ENCODE measurements around the gene MAPRE2.
"Not testable (repeated sequence)": the region's sequence is repeated elsewhere in the genome, so short reads cannot be mapped to it uniquely, and the experiment has no call there.

The MAPRE2 gene

DNA sequence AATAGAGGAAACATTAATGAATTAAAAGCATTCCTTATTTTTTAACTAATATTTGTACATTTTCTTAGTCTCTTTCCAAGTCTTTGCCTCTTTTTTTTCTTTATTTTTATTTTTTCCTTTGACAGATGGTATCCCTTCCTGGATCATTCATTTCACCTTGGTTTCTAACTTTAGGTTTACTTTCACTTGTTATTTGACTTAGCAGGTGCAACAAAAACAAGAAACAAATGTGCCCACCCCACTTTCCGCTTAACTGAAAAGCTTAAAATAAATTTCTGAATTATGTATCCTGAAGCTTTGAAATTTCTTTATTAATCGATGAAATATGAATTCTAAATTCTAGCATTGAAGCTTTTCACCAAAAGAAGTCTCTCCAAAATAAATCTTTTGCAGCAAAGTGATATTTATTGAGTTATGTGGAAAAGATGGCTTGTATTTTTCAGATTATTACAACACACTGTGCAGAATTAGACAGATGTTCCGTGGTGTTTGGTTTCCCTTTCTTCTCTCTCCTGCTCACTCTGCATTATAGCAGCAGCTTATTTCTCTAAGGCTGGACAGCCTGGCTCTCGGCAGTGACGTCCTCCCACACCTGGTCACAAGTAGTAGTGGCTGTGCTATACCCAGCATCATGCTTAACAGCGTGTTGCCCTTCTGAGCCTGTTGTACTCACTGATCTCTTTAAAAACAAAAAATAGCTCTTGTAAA is 100.5 kb downstream of the MAPRE2 start:
- in situ Hi-C loops (cut with MboI; ENCODE audit: low sequenced_read_pairs) = no loop called here

GRCh38 chr18:35142275-35142615 is 101.0 kb downstream of the MAPRE2 start:
- in situ Hi-C loops (cut with MboI; ENCODE audit: low sequenced_read_pairs) = no loop called here

DNA sequence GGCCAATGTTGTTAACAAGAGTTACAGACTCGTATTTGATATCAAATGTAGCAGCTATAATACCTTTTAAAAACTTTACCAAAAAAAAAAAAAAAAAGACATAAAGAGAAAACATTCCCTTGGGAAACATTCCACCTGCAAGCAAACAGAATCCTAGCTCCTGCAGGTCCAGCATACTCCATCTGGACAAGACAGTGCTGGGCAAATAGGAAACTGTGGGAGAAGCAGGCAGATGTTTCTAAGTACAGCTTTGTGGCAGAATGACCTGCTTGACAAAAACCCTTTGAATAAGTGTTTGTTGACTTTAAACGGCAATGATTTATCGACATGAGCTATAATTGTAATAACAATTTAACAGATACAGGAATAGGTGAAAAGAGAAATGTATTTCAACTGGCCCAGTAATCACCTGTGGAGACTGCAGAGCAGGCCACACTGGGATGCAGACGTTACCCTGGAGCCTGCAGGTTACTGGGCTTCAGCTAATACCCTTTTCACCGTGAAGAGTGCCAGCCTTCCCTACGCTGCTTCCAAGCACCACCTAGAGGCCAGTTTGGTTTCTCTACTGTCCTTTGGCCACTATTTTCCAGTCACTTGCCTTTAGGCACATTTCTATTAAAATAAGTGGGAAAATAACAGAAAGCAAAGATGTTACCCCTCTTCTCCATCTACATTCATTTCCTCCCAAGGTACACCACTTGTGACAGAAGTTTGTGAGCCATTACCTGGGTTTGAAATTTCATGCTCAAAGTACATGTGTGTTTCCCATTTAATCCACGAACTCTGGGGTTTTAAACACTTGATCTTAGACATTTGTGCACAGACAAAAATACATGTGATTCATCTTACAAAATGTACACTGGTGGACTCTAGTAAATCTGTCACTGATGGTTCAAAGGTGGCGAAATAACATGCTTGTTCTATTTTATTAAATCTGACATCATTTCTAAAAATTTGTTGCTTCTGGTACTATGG is 102.7 kb downstream of the MAPRE2 start:
- in situ Hi-C loops (cut with MboI; ENCODE audit: low sequenced_read_pairs) = no loop called here

- in situ Hi-C loops (cut with MboI; ENCODE audit: low sequenced_read_pairs) = no loop called here
Observed at GRCh38 chr18:35144698-35145097, 103.5 kb downstream of the MAPRE2 start.

DNA sequence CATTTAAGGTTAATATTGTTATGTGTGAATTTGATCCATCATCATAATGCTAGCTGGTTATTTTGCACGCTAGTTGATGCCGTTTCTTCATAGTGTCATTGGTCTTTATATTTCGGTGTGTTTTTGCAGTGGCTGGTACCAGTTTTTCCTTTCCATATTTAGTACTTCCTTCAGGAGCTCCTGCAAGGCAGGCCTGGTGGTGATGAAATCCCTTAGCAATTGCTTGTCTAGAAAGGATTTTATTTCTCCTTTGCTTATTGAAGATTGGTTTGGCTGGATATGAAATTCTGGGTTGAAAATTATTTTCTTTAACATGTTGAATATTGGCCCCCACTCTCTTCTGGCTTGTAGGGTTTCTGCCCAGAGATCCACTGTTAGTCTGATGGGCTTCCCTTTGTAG is 109.0 kb downstream of the MAPRE2 start:
- in situ Hi-C loops (cut with MboI; ENCODE audit: low sequenced_read_pairs) = not testable (repeated sequence)

DNA sequence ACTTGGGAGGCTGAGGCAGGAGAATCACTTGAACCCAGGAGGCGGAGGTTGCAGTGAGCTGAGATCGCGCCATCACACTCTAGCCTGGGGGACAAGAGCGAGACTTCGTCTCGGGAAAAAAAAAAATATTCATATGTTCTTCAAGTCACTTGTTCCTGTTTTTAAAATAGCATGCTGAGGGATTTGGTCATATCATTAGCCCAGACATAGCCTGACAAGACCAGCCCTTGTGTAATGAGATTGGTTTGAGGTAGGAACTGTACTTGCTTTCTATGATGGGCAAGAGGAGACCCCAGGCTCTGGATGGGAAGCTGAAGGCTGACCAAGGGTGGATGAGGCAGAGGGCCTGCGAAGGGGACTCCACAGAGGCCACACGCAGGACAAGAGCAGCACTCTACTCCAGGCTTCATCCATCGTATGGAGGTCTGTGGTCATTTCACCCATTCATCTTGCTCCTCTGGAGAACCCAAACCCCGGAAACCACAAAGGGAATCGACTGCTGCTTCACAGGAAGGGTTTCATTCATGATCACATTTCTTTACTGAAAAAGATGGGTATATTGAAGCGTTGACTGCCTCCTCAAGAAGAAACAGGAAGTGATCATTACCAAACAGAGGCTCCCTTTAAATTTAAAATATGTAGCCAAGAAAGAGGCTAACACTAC is 112.5 kb downstream of the MAPRE2 start:
- in situ Hi-C loops (cut with MboI; ENCODE audit: low sequenced_read_pairs) = no loop called here

DNA sequence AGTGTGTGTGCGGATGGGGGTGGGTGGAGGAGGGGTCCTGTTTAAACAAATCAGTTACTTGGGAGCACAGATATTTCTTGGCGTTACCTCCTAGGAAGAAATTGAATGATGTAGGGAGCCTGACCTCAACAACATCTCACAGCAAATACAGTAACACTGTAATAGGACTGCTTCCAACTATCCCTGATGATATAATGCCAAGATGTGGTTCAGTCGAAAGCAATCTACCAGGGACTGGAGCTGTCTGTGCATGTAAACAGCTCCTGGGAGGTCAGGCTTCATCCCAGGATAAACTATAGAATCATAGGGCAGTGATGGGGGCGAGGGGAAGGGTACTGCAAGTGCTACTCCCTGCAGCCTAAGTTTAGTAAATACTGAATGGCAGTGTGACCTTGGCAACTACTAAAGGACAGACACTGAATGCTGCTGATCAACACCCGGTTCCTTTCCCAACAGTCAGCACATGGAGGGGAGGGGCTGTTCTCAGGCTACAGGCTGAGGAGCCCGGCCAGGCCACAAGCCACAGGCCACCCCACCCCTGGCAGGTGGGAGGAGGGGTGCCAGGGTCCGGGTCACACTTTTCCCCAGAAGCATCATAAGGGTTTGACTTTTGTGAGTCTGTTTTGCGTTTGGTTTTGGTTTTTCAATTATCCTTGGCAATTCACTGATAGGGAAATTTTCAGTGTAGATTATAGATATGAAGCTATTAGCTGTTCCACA is 114.3 kb downstream of the MAPRE2 start:
- in situ Hi-C loops (cut with MboI; ENCODE audit: low sequenced_read_pairs) = no loop called here

- in situ Hi-C loops (cut with MboI; ENCODE audit: low sequenced_read_pairs) = no loop called here
Observed at GRCh38 chr18:35157181-35157580, 116.0 kb downstream of the MAPRE2 start.

DNA sequence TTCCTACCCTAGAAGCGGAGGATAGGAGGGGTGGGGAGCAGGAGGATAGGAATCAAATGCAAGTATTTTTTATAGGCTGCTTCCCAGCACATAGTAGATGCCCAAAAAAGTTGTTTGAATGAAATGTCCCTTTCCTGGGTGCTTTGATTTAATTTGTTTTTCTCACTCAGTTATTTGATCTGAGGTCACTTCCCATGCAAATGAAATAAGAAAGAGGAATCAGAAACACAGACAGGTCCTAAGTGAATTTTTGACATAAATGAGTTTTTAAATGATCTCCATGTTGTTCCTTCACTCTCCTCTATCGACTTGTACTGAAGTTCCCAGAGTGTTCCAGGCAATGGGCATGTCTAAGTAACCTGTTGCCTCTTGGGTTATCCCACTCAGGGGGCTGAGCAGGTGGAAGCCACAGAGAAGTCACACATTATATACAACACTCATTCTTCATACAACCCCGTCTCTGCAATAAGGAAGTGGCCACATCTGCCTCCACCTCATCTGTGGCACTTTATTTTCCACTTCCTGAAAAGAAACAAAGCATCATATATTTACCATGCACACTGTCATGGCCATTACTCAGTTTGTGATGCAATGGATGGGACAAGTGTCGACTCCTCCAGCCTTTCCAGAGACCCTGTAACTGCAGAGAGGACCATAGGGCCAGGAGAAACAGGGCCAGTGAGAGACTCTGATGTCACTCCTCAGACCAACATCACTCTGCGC is 117.7 kb downstream of the MAPRE2 start:
- in situ Hi-C loops (cut with MboI; ENCODE audit: low sequenced_read_pairs) = no loop called here

DNA sequence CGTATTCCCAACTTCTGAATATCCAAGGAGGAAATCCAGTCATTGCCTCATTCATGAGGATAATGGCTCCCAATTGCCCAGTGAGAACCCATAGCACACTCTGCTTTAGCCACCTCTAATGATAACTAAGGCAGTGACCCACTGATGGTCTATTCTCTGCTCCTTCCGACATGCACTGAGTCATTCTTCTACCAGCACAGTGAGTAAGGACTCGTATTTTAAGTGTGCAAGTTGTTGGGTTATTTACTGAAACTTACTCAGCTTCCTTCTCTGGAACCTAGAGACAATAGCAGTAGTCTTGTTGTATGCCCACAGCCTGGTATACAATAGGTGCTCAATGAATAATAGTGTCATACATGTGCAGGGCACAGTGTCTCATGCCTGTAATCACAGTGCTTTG is 118.6 kb downstream of the MAPRE2 start:
- in situ Hi-C loops (cut with MboI; ENCODE audit: low sequenced_read_pairs) = no loop called here

- in situ Hi-C loops (cut with MboI; ENCODE audit: low sequenced_read_pairs) = no loop called here
Observed at GRCh38 chr18:35161485-35161884, 120.3 kb downstream of the MAPRE2 start.

DNA sequence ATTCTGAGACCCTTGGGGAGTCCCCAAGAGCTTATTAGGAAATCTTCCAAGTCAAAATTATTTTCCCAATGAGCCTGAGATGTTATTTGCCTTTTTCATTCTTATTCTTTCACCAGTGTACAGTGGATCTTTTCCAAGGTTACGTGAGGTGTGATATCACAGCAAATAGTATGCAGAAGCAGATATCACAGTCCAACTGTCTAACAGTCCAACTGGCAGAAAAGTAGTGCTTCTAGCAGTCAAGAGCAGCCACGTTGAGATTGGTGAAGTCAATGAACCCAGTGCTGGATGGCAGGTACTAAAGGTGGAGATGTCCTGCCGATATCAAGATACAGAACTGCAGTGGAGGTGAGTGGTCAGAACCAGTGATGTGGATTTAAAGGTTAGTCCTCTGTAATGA is 120.7 kb downstream of the MAPRE2 start:
- in situ Hi-C loops (cut with MboI; ENCODE audit: low sequenced_read_pairs) = no loop called here

DNA sequence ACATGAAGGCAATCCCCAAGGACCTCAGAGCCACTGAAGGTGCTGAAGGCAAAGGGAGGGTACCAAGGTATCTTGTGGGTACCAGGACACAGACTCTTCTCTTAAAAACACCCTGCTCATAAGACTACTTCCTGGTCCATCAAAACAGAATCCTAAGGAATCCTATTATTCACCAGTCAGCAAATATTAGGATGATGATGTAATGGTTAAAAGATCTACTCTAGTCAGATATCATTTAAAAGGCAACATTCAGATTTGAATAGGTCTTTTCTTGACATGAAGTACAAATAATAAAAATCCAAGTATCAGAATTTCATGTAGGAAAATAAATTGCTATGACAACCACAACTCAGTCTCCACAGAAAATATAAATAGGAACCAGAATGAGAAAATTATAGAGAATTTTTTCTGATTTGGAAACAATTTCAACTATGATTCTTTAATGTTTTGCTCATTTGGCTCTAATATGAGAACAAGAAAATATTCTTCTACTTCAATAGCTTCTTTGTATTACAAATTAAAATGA is 121.9 kb downstream of the MAPRE2 start:
- in situ Hi-C loops (cut with MboI; ENCODE audit: low sequenced_read_pairs) = no loop called here

DNA sequence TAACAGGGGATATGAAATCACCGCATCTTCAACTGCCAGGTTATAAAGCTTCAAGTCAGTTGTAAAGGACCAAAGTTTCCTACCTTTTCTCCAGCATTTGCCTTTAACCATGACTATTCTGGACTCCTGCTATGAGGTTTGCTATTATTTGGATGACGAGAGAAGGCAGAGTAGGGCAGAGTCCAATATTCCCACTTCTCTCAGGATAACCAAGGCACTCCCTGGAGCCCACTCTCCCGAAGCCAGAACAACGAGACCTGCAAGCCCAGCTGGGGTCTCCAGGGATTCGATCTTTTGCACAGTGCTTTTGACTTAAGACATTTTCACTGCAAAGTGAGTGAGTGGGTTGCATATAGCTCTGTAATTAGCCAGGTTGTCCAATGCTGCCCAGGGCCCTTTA is 122.5 kb downstream of the MAPRE2 start:
- in situ Hi-C loops (cut with MboI; ENCODE audit: low sequenced_read_pairs) = no loop called here

DNA sequence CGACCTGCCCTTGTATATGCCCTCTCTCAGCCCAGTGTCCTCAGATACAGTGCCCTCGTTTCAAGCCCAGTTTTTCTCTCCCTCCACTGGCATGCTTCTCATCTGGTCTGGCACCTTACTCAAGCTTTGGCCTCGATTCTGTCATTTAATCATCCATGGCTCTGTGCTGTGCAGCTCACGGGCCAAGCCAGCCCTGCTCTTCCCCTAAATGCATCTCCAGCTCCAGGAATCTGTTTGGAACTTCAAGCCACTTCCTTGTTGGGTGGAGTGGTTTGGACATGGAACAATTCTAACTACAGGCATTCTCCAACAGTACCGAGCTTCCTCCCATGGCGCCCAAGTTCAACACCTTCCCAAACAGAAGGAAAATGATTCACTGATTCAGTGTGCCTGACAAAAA is 122.9 kb downstream of the MAPRE2 start:
- in situ Hi-C loops (cut with MboI; ENCODE audit: low sequenced_read_pairs) = no loop called here

GRCh38 chr18:35167332-35167731 is 126.1 kb downstream of the MAPRE2 start:
- in situ Hi-C loops (cut with MboI; ENCODE audit: low sequenced_read_pairs) = no loop called here

DNA sequence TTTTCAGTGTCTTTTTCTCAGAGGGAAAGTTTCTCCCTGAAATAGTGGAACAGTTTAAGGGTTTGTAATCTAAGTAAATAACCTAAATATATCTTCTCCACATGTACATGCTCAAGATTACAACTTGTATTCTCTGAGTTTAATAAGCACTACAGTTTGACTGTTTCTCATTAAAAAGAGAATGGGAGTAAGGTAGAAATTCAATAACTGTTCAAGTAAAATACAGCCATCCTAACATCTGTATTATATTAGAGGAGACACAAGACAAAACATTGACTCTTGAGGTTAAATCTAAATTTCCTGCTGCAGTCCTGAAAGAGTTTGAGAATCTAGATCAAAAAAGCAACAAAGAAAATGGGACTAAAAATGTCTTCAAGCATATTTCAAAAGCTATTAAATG is 126.6 kb downstream of the MAPRE2 start:
- in situ Hi-C loops (cut with MboI; ENCODE audit: low sequenced_read_pairs) = no loop called here

- in situ Hi-C loops (cut with MboI; ENCODE audit: low sequenced_read_pairs) = not testable (repeated sequence)
Observed at GRCh38 chr18:35170323-35170722, 129.1 kb downstream of the MAPRE2 start.

DNA sequence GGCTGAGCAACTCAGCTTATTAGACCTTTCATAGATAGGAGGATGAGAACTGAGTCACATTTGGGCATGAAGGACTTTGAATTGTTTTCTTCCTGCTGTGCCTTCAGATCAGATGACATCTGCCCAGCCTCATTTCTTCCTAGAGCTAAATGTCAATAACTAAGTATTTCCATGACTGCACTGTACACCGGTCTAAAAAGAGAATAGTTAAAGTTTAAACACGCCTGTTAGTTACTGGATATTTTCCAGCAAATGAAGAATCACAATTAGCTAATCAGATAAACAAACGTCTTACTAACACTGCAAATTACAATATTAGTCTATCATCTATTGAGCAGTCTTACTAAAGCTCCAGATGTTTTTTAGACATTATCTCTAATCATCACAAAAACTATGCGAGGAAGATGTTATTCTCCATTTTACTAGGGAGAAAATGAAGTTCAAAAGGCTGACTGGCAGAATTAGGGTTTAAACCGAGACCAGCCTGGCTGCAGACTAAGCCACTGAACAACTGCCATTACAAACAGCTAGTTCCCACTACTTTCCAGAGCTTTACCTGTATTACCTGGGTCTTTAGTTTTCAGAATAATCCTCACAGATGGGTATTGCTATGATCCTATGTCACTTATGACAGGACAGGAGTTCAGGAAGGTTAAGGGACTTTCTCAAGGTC is 130.2 kb downstream of the MAPRE2 start:
- in situ Hi-C loops (cut with MboI; ENCODE audit: low sequenced_read_pairs) = no loop called here

GRCh38 chr18:35172009-35172408 is 130.8 kb downstream of the MAPRE2 start:
- in situ Hi-C loops (cut with MboI; ENCODE audit: low sequenced_read_pairs) = no loop called here

Data from HL-60/S4 (cell line).